Endothelial cell (in vitro differentiated cells): ENCODE data around the gene PRAME. TPM values are rescaled to one million over a fixed set of nuclear protein-coding genes. Genes with fewer than 3 reads are reported as not detected.

ENCODE experiments used
- DNase-seq: peaks from one replicate; pipeline ENCODE4 v3.0.0; 2021; ENCODE audit warnings: low spot score
- H3K27ac Mint-ChIP-seq: one replicate; pipeline ENCODE4 v1.8.0; 2021; ENCODE audit warnings: mixed read lengths, inconsistent platforms; ENCODE audit not compliant: unreplicated experiment
- H3K27me3 Mint-ChIP-seq: one replicate; pipeline ENCODE4 v1.8.0; 2021; ENCODE audit warnings: mild to moderate bottlenecking, moderate library complexity, mixed read lengths, inconsistent platforms; ENCODE audit not compliant: unreplicated experiment
- H3K36me3 Mint-ChIP-seq: one replicate; pipeline ENCODE4 v1.8.0; 2021; ENCODE audit warnings: mild to moderate bottlenecking, low read depth, mixed read lengths, inconsistent platforms; ENCODE audit not compliant: unreplicated experiment
- H3K4me1 Mint-ChIP-seq: one replicate; pipeline ENCODE4 v1.8.0; 2021; ENCODE audit warnings: mild to moderate bottlenecking, mixed read lengths, inconsistent platforms; ENCODE audit not compliant: unreplicated experiment
- H3K4me3 Mint-ChIP-seq: one replicate; pipeline ENCODE4 v1.8.0; 2021; ENCODE audit warnings: mild to moderate bottlenecking, mixed read lengths, inconsistent platforms; ENCODE audit not compliant: unreplicated experiment
- H3K9me3 Mint-ChIP-seq: one replicate; pipeline ENCODE4 v1.8.0; 2021; ENCODE audit warnings: mixed read lengths, inconsistent platforms; ENCODE audit not compliant: unreplicated experiment
- total RNA-seq: library from RNA; stranded (reverse); fragmentation: NEBNext Ultra II Directional; extraction: Animal tissue kit (Norgen Biotek cat#: 25700); gene quantifications from one replicate; pipeline ENCODE4 v1.2.1, GENCODE V29; 2021; ENCODE audit not compliant: unreplicated experiment
- TF ChIP-seq, protein P1 (sequence below): fragments of 200-600 bp; sonication (generic); IDR thresholded peaks from one replicate; pipeline ENCODE4 v1.5.0; 2021; ENCODE audit warnings: antibody characterized with exemption; ENCODE audit not compliant: unreplicated experiment

The PRAME gene
- total RNA-seq, 1 donor from 2014 or later, result not detected

DNA sequence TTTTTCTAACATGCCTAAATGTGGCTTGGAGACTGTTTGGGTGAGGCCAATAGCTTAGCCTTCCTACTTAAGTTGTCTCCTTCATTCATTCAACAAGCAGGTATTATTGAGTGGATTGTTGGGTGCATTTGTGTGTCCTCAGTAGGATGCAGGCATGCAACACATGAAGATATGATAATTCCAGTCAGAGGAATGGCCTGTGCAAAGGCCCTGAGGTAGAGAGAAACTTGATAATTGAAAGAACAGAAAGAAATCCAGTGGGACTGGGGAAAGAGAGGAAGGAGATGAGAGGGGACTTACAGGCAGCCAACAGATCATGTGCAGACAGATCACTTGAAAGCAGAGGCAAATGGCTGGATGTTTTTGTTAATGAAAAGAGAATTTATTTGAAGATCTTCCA, 15.3 kb upstream of the PRAME start:
- H3K4me3 Mint-ChIP-seq, result no peak overlapping the region
- no peaks in the 10 kb centered on the region for H3K9me3 Mint-ChIP-seq
- H3K4me1 Mint-ChIP-seq, result no peaks in the 10 kb centered on the region
- H3K36me3 Mint-ChIP-seq, result no peaks in the 10 kb centered on the region
- H3K27me3 Mint-ChIP-seq, result peaks cover 4% of the 10 kb centered on the region
- TF ChIP-seq, protein P1, sequence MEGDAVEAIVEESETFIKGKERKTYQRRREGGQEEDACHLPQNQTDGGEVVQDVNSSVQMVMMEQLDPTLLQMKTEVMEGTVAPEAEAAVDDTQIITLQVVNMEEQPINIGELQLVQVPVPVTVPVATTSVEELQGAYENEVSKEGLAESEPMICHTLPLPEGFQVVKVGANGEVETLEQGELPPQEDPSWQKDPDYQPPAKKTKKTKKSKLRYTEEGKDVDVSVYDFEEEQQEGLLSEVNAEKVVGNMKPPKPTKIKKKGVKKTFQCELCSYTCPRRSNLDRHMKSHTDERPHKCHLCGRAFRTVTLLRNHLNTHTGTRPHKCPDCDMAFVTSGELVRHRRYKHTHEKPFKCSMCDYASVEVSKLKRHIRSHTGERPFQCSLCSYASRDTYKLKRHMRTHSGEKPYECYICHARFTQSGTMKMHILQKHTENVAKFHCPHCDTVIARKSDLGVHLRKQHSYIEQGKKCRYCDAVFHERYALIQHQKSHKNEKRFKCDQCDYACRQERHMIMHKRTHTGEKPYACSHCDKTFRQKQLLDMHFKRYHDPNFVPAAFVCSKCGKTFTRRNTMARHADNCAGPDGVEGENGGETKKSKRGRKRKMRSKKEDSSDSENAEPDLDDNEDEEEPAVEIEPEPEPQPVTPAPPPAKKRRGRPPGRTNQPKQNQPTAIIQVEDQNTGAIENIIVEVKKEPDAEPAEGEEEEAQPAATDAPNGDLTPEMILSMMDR, result no peak
- no peak for DNase-seq
- H3K27ac Mint-ChIP-seq, result no peak overlapping the region

DNA sequence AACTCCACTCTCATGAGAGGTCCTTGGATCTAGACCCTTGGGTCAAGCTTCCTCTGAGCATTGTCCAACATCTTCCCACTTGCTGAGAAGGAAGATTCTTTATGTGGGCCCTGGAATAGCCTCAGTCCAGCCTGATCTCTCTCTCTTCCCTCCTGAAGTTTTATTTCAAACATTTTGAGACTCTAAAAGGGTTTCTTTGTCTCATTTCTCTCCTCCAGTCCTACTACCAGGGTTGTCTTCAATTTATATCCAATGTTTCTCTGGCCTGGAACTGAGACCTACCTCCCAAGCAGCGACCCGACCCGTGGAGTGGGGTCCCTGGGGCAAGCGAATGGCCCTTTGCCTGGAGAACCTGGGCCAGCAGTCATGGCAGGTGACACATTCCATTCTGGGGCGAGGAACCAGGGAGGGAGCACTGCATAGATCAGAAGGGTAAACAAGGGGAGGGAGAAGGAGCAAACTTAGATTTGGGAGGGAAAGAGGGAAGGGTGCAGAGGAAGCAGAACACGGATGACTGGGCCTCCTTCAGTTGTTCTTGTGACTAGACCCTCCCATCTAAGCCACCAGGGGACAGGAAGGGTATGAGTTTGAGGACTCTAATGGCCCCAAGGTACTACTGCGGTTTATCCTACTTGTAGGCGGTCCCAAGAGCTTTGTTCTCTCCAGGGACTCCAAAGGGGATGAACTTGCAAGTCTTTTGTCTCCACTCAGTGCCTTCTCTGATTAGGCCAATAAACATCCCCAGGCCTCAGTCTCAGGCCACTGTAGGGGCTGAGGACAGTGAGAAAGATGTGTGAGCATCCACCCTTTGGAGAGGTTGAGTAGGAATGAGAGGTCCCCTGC, 14.2 kb upstream of the PRAME start:
- no peaks in the 10 kb centered on the region for H3K36me3 Mint-ChIP-seq
- no peaks in the 10 kb centered on the region for H3K9me3 Mint-ChIP-seq
- H3K4me1 Mint-ChIP-seq, result no peaks in the 10 kb centered on the region
- DNase-seq, result no peak
- H3K27me3 Mint-ChIP-seq, result peaks cover 7% of the 10 kb centered on the region
- TF ChIP-seq, protein P1, result no peak
- H3K27ac Mint-ChIP-seq, result no peak overlapping the region
- H3K4me3 Mint-ChIP-seq, result no peak overlapping the region

DNA sequence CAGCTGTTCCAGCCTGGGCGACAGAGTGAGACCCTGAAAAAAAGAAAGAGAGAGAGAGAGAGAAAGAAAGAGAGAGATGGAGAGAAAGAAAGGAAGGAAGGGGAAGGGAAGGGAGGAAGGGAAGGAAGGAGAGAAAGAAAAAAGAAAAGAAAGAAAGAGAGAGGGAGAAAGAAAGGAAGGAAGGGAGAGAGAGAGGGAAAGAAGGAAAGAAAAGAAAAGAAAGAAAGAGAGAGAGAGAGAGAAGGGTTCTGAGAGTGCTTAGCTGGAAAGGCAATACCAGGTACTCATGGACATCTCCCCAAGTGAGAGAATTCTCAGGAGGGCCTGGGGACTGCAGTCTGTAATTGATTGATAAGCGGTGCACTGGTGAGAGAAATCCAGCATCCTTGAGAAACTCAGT, 12.8 kb upstream of the PRAME start:
- Mint-ChIP-seq H3K4me1 (no peaks in the 10 kb centered on the region), H3K27ac (no peak overlapping the region), H3K9me3 (no peaks in the 10 kb centered on the region), H3K27me3 (peaks cover 7% of the 10 kb centered on the region), H3K4me3 (no peak overlapping the region), H3K36me3 (no peaks in the 10 kb centered on the region)
- TF ChIP-seq, protein P1, result no peak
- DNase-seq, result no peak

DNA sequence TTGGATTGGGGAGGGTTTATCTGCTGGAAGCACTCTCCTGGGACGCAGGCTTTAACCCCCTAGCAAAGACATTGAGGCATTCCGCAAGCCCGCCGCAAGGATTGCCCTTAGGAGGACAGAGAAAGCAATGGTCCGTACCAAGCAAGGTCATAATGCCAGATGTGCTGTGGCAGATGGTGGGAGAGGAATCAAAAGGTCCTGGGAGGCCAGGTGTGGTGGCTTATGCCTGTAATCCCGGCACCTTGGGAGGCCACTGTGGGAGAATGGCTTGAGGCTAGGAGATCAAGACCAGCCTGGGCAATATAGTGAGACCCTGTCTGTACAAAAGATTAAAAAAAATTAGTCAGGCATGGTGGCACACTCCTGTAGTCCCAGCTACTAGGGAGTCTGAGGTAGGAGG, 12.4 kb upstream of the PRAME start:
- Mint-ChIP-seq H3K9me3 (no peaks in the 10 kb centered on the region), H3K36me3 (no peaks in the 10 kb centered on the region), H3K4me1 (no peaks in the 10 kb centered on the region), H3K27ac (no peak overlapping the region), H3K4me3 (no peak overlapping the region), H3K27me3 (peaks cover 7% of the 10 kb centered on the region)
- TF ChIP-seq, protein P1, result no peak
- DNase-seq, result no peak

DNA sequence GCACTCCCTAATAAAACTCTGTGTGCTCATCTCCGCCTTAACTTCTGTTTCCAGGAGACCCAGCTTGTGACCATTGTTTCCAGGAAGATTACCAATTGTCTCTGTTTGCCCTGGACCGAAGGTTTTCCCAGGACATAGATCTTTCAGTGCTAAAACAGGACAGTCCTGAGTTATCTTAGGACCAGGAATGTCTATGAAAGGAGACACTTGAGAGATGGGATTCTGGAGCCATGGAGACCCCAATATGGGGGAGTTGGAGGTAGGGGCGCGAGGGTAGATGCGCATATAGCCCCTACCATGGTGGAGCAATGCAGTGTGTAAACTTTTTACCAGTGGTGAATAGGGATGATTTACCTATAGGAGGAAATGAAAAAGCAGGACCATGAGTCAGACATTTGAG, 10.2 kb upstream of the PRAME start:
- no peak overlapping the region for H3K4me3 Mint-ChIP-seq
- H3K27ac Mint-ChIP-seq, result no peak overlapping the region
- H3K27me3 Mint-ChIP-seq, result peaks cover 8% of the 10 kb centered on the region
- TF ChIP-seq, protein P1, result no peak
- no peak for DNase-seq
- no peaks in the 10 kb centered on the region for H3K36me3 Mint-ChIP-seq
- no peaks in the 10 kb centered on the region for H3K4me1 Mint-ChIP-seq
- no peaks in the 10 kb centered on the region for H3K9me3 Mint-ChIP-seq
